Measurements from ENCODE around the gene WRAP53.

GRCh38 chr17:7705269-7706255 is 17.3 kb downstream of the WRAP53 start:
- TF ChIP-seq CTCF (IDR thresholded peaks at IDR 0.05; ENCODE audit: low read depth, low read length, missing input control) (no peak), EGR1 (IDR thresholded peaks at IDR 0.05; ENCODE audit: low read depth in 2 of 2) (no peak), ATF3 (IDR thresholded peaks at IDR 0.05) (no peak), HNF4G (IDR thresholded peaks at IDR 0.05) (no peak), RAD21 (IDR thresholded peaks at IDR 0.05) (no peak), REST (IDR thresholded peaks at IDR 0.05) (no peak), RXRA (IDR thresholded peaks at IDR 0.05) (no peak), FOXA1 (IDR thresholded peaks at IDR 0.05) (no peak)

Measured in liver (tissue), 3 donors.